ENCODE data around the gene TAF11.
"Not testable (repeated sequence)": the region's sequence is repeated elsewhere in the genome, so short reads cannot be mapped to it uniquely, and the experiment has no call there.

TAF11 gene

DNA sequence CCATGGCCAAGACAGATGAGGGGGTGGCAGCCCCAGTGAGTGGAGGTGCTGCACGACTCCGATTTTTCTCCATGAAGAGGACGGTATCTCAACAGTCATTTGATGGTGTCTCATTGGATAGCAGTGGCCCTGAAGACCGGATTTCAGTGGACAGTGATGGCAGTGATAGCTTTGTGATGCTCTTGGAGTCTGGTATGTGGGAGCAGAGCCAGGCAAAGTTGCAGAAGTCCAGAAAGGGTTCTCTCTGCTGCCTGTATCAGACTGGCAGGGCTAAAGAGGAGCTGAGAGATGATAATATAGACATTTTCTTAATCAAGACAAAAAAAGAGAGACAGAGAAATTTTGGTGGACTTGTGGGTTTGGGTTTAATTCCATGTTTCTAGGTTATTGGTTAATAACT is 23.8 kb downstream of the TAF11 start:
- DNase-seq: no peak

GRCh38 chr6:34860776-34861175 is 27.1 kb downstream of the TAF11 start:
- no peak for DNase-seq

DNA sequence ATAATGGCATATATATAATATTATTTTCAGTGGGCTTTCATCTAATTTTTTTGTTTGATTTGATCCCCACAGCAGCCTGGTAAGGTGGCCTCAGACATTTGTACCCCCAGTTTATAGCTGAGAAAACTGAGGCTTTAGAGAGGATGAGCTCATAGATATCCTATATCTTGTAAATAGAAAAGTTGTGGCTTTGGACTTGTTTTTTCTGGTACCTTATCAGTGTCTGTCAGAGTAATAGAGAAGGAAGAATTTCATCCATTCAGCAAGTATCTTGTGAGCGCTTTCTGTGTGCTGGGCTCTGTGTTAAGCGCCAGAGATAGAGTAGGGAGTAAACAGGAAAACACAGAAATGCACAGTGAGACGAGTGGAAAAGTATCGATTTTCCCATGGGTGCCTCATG is 27.9 kb downstream of the TAF11 start:
- DNase-seq: no peak

DNA sequence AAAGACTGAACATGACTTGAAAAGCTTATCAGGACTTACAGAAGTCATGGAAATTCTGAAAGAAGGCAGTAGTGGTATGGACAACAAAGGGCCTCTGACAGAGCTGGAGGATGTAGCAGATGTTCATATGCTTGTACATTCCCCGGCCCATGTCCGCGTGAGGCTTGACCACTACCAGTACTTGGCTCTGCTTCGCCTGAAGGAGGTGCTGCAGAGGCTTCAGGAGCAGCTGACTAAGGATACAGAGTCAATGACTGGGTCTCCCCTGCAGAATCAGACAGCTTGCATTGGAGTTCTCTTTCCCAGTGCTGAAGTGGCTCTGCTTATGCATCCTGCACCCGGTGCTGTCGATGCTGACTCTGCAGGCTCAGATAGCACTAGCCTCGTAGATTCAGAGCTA is 29.2 kb downstream of the TAF11 start:
- no peak for DNase-seq

- DNase-seq: no peak
Observed at GRCh38 chr6:34855463-34855862, 32.4 kb downstream of the TAF11 start.

GRCh38 chr6:34852406-34853085 is 35.3 kb downstream of the TAF11 start:
- DNase-seq: no peak

DNA sequence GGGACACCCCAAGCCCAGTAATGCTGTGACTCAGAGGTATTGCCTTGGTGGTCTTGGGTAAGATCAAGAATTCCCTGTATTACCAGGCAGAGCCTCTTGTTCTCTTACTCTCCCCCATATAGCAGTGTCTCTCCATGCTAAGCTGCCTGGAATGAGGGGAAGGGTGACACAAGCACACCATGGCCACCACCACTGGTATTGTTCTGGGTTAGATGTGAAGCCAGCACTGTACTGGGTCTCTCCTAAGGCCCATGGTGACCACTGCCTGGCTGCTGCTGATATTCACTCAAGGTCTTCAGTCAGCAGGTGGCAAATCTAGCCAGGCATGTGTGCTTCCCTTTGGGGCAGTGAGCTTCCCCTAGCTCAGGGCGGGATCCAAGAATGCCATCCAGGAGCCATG is 36.5 kb downstream of the TAF11 start:
- no peak for DNase-seq

- not testable (repeated sequence) for DNase-seq
Observed at GRCh38 chr6:34849066-34849465, 38.8 kb downstream of the TAF11 start.

- no peak for DNase-seq
Observed at GRCh38 chr6:34839666-34840352, 48.0 kb downstream of the TAF11 start.

- DNase-seq: no peak
Observed at GRCh38 chr6:34837528-34837927, 50.3 kb downstream of the TAF11 start.

DNA sequence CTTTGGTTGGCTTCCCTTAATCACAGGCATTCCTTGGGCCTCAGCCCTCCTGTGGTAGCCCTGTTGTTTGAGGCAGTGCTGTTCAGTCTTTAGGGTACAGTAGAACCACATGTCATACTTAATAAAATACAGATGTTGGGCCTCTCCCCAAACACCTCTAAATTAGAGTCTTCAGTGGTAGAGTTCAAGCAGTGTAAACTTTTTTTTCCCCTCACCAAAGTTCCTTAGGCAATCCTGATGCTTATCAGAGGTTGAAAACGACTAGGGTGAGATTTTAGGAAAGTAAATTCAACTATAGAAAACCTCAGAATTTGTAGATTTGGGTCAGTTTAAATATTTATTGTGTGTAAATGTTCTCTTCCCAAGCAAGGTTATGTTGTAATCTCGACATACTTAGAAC is 51.4 kb downstream of the TAF11 start:
- no peak for DNase-seq

GRCh38 chr6:34836008-34836407 is 51.8 kb downstream of the TAF11 start:
- no peak for DNase-seq

DNA sequence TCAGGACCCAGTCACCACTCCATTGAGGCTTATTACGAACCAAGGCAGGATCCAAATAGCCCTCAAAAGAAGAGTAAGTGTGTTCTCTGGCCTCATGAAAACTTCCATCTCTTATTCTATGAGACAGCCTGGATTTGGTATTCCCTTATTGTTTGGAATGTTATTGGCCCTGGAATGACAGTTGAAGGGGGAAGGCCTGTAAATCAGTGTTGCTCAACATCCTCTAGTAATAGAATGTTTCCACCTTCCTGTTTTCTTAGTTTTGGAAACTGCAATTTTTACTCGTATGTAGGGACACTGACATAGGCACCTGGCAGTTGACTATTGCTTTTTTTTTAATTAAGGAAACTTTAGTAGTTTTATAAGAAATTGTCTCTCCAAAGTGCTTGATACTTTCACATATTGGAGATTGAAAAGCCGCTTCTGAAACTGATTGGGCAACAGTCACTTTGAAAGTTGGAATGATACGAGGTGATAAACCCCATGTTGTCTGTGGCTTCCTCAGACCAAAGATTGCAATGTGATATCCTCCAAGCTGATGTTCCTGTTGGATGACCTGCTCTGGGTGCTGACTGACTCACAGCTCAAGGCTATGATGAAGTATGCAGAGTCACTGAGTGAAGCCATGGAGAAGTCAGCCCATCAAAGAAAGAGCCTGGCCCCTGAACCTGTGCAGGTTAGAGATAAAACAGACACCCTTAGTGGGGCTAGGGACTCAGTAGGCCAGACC is 52.9 kb downstream of the TAF11 start:
- peak; percentile 42 for DNase-seq

DNA sequence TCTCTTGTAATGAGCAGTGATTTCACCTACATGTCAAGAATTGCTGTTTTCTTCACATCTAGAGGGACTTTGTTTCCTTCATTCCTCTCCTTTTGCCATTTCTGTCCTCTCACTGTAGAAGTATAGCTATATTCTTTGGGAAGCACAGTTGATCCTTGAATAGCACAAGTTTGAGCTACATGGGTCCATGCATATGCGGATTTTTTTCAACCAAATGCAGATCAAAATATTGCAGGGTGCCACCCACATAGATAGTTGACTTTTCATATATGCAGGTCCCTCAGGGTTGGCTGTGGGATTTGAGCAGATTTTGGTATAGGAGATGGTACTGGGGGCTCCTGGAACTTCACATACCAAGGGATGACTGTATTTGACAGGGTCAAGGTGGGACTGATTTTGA is 54.9 kb downstream of the TAF11 start:
- DNase-seq: no peak

DNA sequence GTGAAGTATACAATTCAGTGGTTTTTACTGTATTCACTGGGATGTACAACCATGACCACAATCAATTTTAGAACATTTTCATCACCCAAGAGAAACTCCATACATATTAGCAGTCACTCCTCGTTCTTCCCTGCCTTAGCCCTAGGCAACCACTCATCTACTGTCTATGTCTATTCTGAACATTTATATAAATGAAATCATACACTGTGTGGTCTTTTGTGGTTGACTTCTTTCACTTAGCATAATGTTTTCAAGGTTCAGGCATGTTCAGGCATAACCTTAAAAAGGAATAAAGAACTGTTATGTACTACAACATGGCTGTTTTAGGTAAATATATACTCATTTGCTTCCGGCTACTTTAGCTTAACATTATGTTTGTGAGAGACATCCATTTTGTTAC is 58.7 kb downstream of the TAF11 start:
- DNase-seq: no peak
